ENCODE data around the gene FHIT. TPM values are rescaled to one million over a fixed set of nuclear protein-coding genes. Genes with fewer than 3 reads are reported as not detected.
A peak's percentile ranks its signal among the peaks of the same experiment; 100 is the strongest.

The FHIT gene
- total RNA-seq, 1 experiment from 2014 or later = 7.8 TPM

GRCh38 chr3:60073228-60073627, 1178.0 kb downstream of the FHIT start:
- in situ Hi-C loops (cut with HindIII; ENCODE audit: low sequenced_read_pairs) = no loop called here
- DNase-seq (ENCODE audit: low spot score) = no peak

- in situ Hi-C loops (cut with HindIII; ENCODE audit: low sequenced_read_pairs) = no loop called here
- no peak for DNase-seq (ENCODE audit: low spot score)
Measured at GRCh38 chr3:60070366-60070765, 1180.9 kb downstream of the FHIT start.

GRCh38 chr3:60065227-60065868, 1185.9 kb downstream of the FHIT start:
- in situ Hi-C loops (cut with HindIII; ENCODE audit: low sequenced_read_pairs) = no loop called here
- no peak for DNase-seq (ENCODE audit: low spot score)

GRCh38 chr3:60064210-60065178, 1186.8 kb downstream of the FHIT start:
- no peak for DNase-seq (ENCODE audit: low spot score)
- in situ Hi-C loops (cut with HindIII; ENCODE audit: low sequenced_read_pairs) = no loop called here

- in situ Hi-C loops (cut with HindIII; ENCODE audit: low sequenced_read_pairs) = no loop called here
- DNase-seq (ENCODE audit: low spot score) = no peak
Measured at GRCh38 chr3:60056404-60056803, 1194.8 kb downstream of the FHIT start.

GRCh38 chr3:60055765-60056164, 1195.5 kb downstream of the FHIT start:
- in situ Hi-C loops (cut with HindIII; ENCODE audit: low sequenced_read_pairs) = no loop called here
- DNase-seq (ENCODE audit: low spot score) = no peak

GRCh38 chr3:60053526-60054265, 1197.6 kb downstream of the FHIT start:
- no peak for DNase-seq (ENCODE audit: low spot score)
- in situ Hi-C loops (cut with HindIII; ENCODE audit: low sequenced_read_pairs) = no loop called here

- DNase-seq (ENCODE audit: low spot score) = no peak
Measured at GRCh38 chr3:60048447-60048848, 1202.8 kb downstream of the FHIT start.

GRCh38 chr3:60047426-60048200, 1203.6 kb downstream of the FHIT start:
- no peak for DNase-seq (ENCODE audit: low spot score)
- in situ Hi-C loops (cut with HindIII; ENCODE audit: low sequenced_read_pairs) = no loop called here

More at GRCh38 chr3:60048447-60048848, 1202.8 kb downstream of the FHIT start:
- in situ Hi-C loops (cut with HindIII; ENCODE audit: low sequenced_read_pairs) = no loop called here

- DNase-seq (ENCODE audit: low spot score) = no peak
- in situ Hi-C loops (cut with HindIII; ENCODE audit: low sequenced_read_pairs) = no loop called here
Measured at GRCh38 chr3:60046210-60046609, 1205.0 kb downstream of the FHIT start.

GRCh38 chr3:60045686-60046085, 1205.6 kb downstream of the FHIT start:
- in situ Hi-C loops (cut with HindIII; ENCODE audit: low sequenced_read_pairs) = no loop called here
- DNase-seq (ENCODE audit: low spot score) = peak; percentile 63

- DNase-seq (ENCODE audit: low spot score) = no peak
- in situ Hi-C loops (cut with HindIII; ENCODE audit: low sequenced_read_pairs) = no loop called here
Measured at GRCh38 chr3:60036803-60037202, 1214.4 kb downstream of the FHIT start.

GRCh38 chr3:60033901-60034453, 1217.3 kb downstream of the FHIT start:
- no peak for DNase-seq (ENCODE audit: low spot score)
- in situ Hi-C loops (cut with HindIII; ENCODE audit: low sequenced_read_pairs) = no loop called here

GRCh38 chr3:60030982-60031381, 1220.3 kb downstream of the FHIT start:
- in situ Hi-C loops (cut with HindIII; ENCODE audit: low sequenced_read_pairs) = no loop called here
- DNase-seq (ENCODE audit: low spot score) = no peak

GRCh38 chr3:60028233-60028632, 1223.0 kb downstream of the FHIT start:
- in situ Hi-C loops (cut with HindIII; ENCODE audit: low sequenced_read_pairs) = no loop called here
- DNase-seq (ENCODE audit: low spot score) = no peak

GRCh38 chr3:60027335-60027734, 1223.9 kb downstream of the FHIT start:
- DNase-seq (ENCODE audit: low spot score) = no peak
- in situ Hi-C loops (cut with HindIII; ENCODE audit: low sequenced_read_pairs) = no loop called here

GRCh38 chr3:60025096-60026050, 1225.9 kb downstream of the FHIT start:
- no peak for DNase-seq (ENCODE audit: low spot score)
- in situ Hi-C loops (cut with HindIII; ENCODE audit: low sequenced_read_pairs) = no loop called here

GRCh38 chr3:60024400-60024799, 1226.9 kb downstream of the FHIT start:
- in situ Hi-C loops (cut with HindIII; ENCODE audit: low sequenced_read_pairs) = no loop called here

More at GRCh38 chr3:60024400-60024799, 1226.9 kb downstream of the FHIT start:
- DNase-seq (ENCODE audit: low spot score) = no peak
